Stimulated activated CD8-positive, alpha-beta memory T cell treated with anti-CD3 and anti-CD28 coated beads, Interleukin-15, amount 100 ng/mL, for 48 hours (primary cell): ENCODE results near the gene CFAP90.

Source experiments
- DNase-seq, 2 donors: peaks; one replicate each; pipeline ENCODE4 v3.0.0-alpha.2; 2020; ENCODE audit warnings: low read depth in 2 of 2

The CFAP90 gene

GRCh38 chr5:7850395-7851239 is at the start of gene CFAP90:
CFAP90 (minus strand) TSS chr5:7851133; CDS start chr5:7851021, 112 bp downstream.
- DNase-seq: no peak

GRCh38 chr5:7897014-7897600 is 46.2 kb upstream of the CFAP90 start:
- DNase-seq: no peak

- DNase-seq: no peak
These were observed 43.9 kb upstream of the CFAP90 start for GRCh38 chr5:7894860-7895259.

- no peak for DNase-seq
These were observed 43.5 kb upstream of the CFAP90 start for GRCh38 chr5:7894439-7894838.

- DNase-seq: no peak
These were observed 38.0 kb upstream of the CFAP90 start for GRCh38 chr5:7888901-7889300.

GRCh38 chr5:7886849-7887475 is 36.0 kb upstream of the CFAP90 start:
- no peak for DNase-seq

GRCh38 chr5:7884491-7885267 is 33.7 kb upstream of the CFAP90 start:
- DNase-seq: no peak

GRCh38 chr5:7882926-7883325 is 32.0 kb upstream of the CFAP90 start:
- DNase-seq: no peak

- DNase-seq: no peak
These were observed 30.9 kb upstream of the CFAP90 start for GRCh38 chr5:7881816-7882215.

GRCh38 chr5:7881091-7881490 is 30.2 kb upstream of the CFAP90 start:
- DNase-seq: no peak

GRCh38 chr5:7878381-7878873 is 27.5 kb upstream of the CFAP90 start:
- DNase-seq: no peak

- no peak for DNase-seq
These were observed 26.9 kb upstream of the CFAP90 start for GRCh38 chr5:7877851-7878250.

GRCh38 chr5:7876867-7877266 is 25.9 kb upstream of the CFAP90 start:
- no peak for DNase-seq

- no peak for DNase-seq
These were observed 24.2 kb upstream of the CFAP90 start for GRCh38 chr5:7875151-7875550.

GRCh38 chr5:7874639-7875038 is 23.7 kb upstream of the CFAP90 start:
- DNase-seq: no peak

GRCh38 chr5:7873216-7873615 is 22.3 kb upstream of the CFAP90 start:
- DNase-seq: no peak

GRCh38 chr5:7872517-7873130 is 21.7 kb upstream of the CFAP90 start:
- DNase-seq: no peak

- DNase-seq: no peak
These were observed 20.7 kb upstream of the CFAP90 start for GRCh38 chr5:7871653-7872052.

GRCh38 chr5:7869474-7870136 is 18.7 kb upstream of the CFAP90 start:
- DNase-seq: no peak

- peak; percentile 81 to 87 for DNase-seq
These were observed 18.0 kb upstream of the CFAP90 start, which contains the start of the genes FASTKD3 and MTRR for GRCh38 chr5:7868773-7869473. FASTKD3 (minus strand) TSS chr5:7869031; CDS start chr5:7868083, 948 bp downstream. MTRR (plus strand) TSS chr5:7869148; CDS start chr5:7870795, 1,647 bp downstream.
